Measurements from ENCODE around the gene ZNF575.

ZNF575 gene

DNA sequence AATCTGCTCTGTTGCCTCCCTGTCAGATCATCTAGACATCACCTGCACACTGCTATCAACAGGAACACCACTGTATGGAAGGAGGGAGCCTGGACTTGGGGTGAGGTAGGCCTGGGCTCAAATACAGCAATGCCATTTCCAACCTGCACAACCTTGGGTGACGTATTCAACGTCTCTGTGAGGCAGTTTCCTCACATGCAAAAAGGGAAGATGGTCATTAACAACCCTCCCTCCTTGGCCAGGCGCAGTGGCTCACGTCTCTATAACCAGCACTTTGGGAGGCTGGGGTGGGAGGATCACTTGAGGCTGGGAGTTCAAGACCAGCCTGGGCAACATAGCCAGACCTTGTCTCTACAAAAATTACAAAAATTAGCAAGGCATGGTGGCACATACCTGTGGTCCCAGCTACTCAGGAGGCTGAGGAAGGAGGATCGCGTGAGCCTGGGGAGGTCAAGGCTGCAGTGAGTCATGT is 29.3 kb downstream of the ZNF575 start:
- Histone ChIP-seq H3K4me1 (ENCODE audit: insufficient read depth, low read length, poor library complexity, severe bottlenecking) (peaks cover 54% of the 10 kb centered on the region), H3K9me2 (replicated peaks; ENCODE audit: low read depth, low read length) (no peaks in the 10 kb centered on the region), H3K79me2 (ENCODE audit: insufficient read depth, low read length) (peaks cover 37% of the 10 kb centered on the region), H4K20me1 (ENCODE audit: insufficient read depth, low read length, poor library complexity, severe bottlenecking) (no peaks in the 10 kb centered on the region), H3F3A (ENCODE audit: low read depth) (peaks cover 19% of the 10 kb centered on the region), H3K27me3 (ENCODE audit: insufficient read depth, low read length, poor library complexity, severe bottlenecking) (no peaks in the 10 kb centered on the region), H3K36me3 (ENCODE audit: insufficient read depth, low read length) (0 out of 2 replicates have a peak, but pooled peaks cover 4% of the 10 kb centered on the region), H3K4me2 (ENCODE audit: low read depth, low read length, poor library complexity, severe bottlenecking) (peak overlapping the region; percentile 68), H3K9ac (ENCODE audit: low read depth, low read length, poor library complexity, severe bottlenecking) (peak overlapping the region; percentile 58), H2AFZ (ENCODE audit: low read length) (no peak overlapping the region), H3K9me3 (ENCODE audit: insufficient read depth, low read depth, low read length) (no peaks in the 10 kb centered on the region), H3K4me3 (ENCODE audit: low read length, poor library complexity, severe bottlenecking) (peak overlapping the region; percentile 47)
- TF ChIP-seq EZH2phosphoT487 (IDR thresholded peaks at IDR 0.05; ENCODE audit: borderline replicate concordance), result no peak
- TF ChIP-seq, protein P1, sequence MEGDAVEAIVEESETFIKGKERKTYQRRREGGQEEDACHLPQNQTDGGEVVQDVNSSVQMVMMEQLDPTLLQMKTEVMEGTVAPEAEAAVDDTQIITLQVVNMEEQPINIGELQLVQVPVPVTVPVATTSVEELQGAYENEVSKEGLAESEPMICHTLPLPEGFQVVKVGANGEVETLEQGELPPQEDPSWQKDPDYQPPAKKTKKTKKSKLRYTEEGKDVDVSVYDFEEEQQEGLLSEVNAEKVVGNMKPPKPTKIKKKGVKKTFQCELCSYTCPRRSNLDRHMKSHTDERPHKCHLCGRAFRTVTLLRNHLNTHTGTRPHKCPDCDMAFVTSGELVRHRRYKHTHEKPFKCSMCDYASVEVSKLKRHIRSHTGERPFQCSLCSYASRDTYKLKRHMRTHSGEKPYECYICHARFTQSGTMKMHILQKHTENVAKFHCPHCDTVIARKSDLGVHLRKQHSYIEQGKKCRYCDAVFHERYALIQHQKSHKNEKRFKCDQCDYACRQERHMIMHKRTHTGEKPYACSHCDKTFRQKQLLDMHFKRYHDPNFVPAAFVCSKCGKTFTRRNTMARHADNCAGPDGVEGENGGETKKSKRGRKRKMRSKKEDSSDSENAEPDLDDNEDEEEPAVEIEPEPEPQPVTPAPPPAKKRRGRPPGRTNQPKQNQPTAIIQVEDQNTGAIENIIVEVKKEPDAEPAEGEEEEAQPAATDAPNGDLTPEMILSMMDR (conservative IDR thresholded peaks at IDR 0.05; ENCODE audit: low read length), result no peak

DNA sequence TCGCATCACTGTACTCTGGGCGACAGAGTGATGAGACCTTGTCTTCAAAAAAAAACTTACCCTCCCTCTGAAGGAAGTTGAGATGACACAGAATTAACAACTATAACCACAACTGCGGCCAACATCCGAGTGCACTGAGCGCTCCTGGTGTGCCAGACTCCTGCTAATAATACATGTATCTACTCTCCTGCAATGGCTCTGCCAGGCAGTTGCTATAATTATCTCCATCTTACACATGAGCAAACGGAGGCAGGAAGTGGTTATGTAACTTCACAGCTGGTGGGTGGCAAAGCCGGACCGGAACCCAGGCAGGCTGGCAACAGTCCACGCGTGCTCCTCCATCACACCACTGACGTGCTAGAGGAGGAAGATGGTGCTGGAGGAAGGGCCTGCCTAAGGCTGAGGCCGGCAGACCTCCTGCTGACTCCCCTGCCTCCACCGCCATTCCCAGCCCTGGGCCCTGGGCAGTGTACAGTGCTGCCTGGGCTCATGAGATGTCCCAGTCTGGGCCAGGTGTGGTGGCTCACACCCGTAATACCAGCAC is 29.8 kb downstream of the ZNF575 start:
- H2AFZ ChIP-seq (ENCODE audit: low read length), result no peak overlapping the region
- H3K9me3 ChIP-seq (ENCODE audit: insufficient read depth, low read depth, low read length), result no peaks in the 10 kb centered on the region
- H3K9me2 ChIP-seq (replicated peaks; ENCODE audit: low read depth, low read length), result no peaks in the 10 kb centered on the region
- H3K27me3 ChIP-seq (ENCODE audit: insufficient read depth, low read length, poor library complexity, severe bottlenecking), result no peaks in the 10 kb centered on the region
- peak overlapping the region; percentile 68 for H3K4me2 ChIP-seq (ENCODE audit: low read depth, low read length, poor library complexity, severe bottlenecking)
- peak overlapping the region; percentile 60 for H3K9ac ChIP-seq (ENCODE audit: low read depth, low read length, poor library complexity, severe bottlenecking)
- peaks cover 19% of the 10 kb centered on the region for H3F3A ChIP-seq (ENCODE audit: low read depth)
- 0 out of 2 replicates have a peak, but pooled peaks cover 3% of the 10 kb centered on the region for H3K36me3 ChIP-seq (ENCODE audit: insufficient read depth, low read length)
- H3K4me3 ChIP-seq (ENCODE audit: low read length, poor library complexity, severe bottlenecking), result peak overlapping the region; percentile 47
- H3K79me2 ChIP-seq (ENCODE audit: insufficient read depth, low read length), result peaks cover 42% of the 10 kb centered on the region
- H3K4me1 ChIP-seq (ENCODE audit: insufficient read depth, low read length, poor library complexity, severe bottlenecking), result peaks cover 54% of the 10 kb centered on the region
- H4K20me1 ChIP-seq (ENCODE audit: insufficient read depth, low read length, poor library complexity, severe bottlenecking), result no peaks in the 10 kb centered on the region
- TF ChIP-seq, protein P1 (conservative IDR thresholded peaks at IDR 0.05; ENCODE audit: low read length), result no peak
- no peak for TF ChIP-seq EZH2phosphoT487 (IDR thresholded peaks at IDR 0.05; ENCODE audit: borderline replicate concordance)

DNA sequence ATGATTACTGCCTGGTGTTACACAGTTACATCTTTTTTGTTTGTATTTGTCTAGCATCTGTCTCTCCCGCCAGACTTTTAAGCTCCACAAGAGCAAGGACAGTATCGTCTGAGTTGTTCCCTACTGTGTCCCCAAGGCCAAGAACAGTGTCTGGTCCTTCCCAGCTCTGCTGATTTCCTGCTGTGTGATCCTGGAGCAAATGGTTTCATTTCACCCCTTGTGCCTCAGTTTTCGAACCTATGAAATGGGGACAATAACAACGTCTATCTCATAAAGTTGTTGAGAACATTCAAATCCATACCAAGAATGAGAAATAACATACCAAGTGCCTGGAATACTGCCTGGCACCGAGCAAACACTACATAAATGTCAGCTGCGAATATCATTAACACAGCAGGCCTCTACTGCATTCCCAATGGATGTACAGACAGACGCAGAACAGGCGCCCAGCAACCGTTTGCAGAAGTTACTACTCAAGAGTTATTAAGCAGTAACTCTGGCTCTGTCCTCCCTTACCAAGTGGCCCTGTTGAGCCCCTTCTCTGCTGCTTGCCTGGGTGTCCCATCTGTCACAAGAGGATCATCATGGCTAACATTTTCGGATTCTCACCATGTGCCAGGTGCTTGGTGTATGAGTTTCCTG is 30.9 kb downstream of the ZNF575 start:
- peak overlapping the region; percentile 53 for H3K4me2 ChIP-seq (ENCODE audit: low read depth, low read length, poor library complexity, severe bottlenecking)
- H3K9ac ChIP-seq (ENCODE audit: low read depth, low read length, poor library complexity, severe bottlenecking), result peak overlapping the region; percentile 60
- TF ChIP-seq, protein P1 (conservative IDR thresholded peaks at IDR 0.05; ENCODE audit: low read length), result no peak
- no peak for TF ChIP-seq EZH2phosphoT487 (IDR thresholded peaks at IDR 0.05; ENCODE audit: borderline replicate concordance)
- peaks cover 45% of the 10 kb centered on the region for H3K79me2 ChIP-seq (ENCODE audit: insufficient read depth, low read length)
- H3K9me2 ChIP-seq (replicated peaks; ENCODE audit: low read depth, low read length), result no peaks in the 10 kb centered on the region
- H3K4me1 ChIP-seq (ENCODE audit: insufficient read depth, low read length, poor library complexity, severe bottlenecking), result peaks cover 54% of the 10 kb centered on the region
- peaks cover 19% of the 10 kb centered on the region for H3F3A ChIP-seq (ENCODE audit: low read depth)
- H3K36me3 ChIP-seq (ENCODE audit: insufficient read depth, low read length), result no peaks in the 10 kb centered on the region
- H4K20me1 ChIP-seq (ENCODE audit: insufficient read depth, low read length, poor library complexity, severe bottlenecking), result no peaks in the 10 kb centered on the region
- no peaks in the 10 kb centered on the region for H3K27me3 ChIP-seq (ENCODE audit: insufficient read depth, low read length, poor library complexity, severe bottlenecking)
- no peak overlapping the region for H2AFZ ChIP-seq (ENCODE audit: low read length)
- no peak overlapping the region for H3K4me3 ChIP-seq (ENCODE audit: low read length, poor library complexity, severe bottlenecking)
- no peaks in the 10 kb centered on the region for H3K9me3 ChIP-seq (ENCODE audit: insufficient read depth, low read depth, low read length)
